SJCRH30 (cell line): ENCODE measurements around the gene IRF4. TPM values are rescaled to one million over a fixed set of nuclear protein-coding genes. Genes with fewer than 3 reads are reported as not detected.

Source experiments
- DNase-seq, 2 experiments: peaks; one replicate each; pipeline ENCODE4 v3.0.0-alpha.2; 2015 to 2020
- H3K27ac ChIP-seq: fragments of 250-450 bp; sonication (Bioruptor Pico); 2 replicates; pipeline ENCODE4 v1.5.1; 2020; ENCODE audit warnings: mild to moderate bottlenecking, moderate library complexity
- H3K27me3 ChIP-seq: fragments of 250-450 bp; sonication (Bioruptor Pico); 2 replicates; pipeline ENCODE4 v1.5.1; 2020; ENCODE audit warnings: mild to moderate bottlenecking, moderate library complexity
- H3K36me3 ChIP-seq: fragments of 250-450 bp; sonication (Bioruptor Pico); 2 replicates; pipeline ENCODE4 v1.5.1; 2020; ENCODE audit warnings: mild to moderate bottlenecking, moderate library complexity
- H3K4me1 ChIP-seq: fragments of 250-450 bp; sonication (Bioruptor Pico); 2 replicates; pipeline ENCODE4 v1.5.1; 2020; ENCODE audit warnings: mild to moderate bottlenecking, moderate library complexity
- H3K4me3 ChIP-seq: fragments of 250-450 bp; sonication (Bioruptor Pico); 2 replicates; pipeline ENCODE4 v1.5.1; 2020; ENCODE audit warnings: mild to moderate bottlenecking, moderate library complexity
- H3K9me3 ChIP-seq: fragments of 250-450 bp; sonication (Bioruptor Pico); replicated peaks from 2 replicates; pipeline ENCODE4 v1.5.1; 2020; ENCODE audit warnings: mild to moderate bottlenecking, moderate library complexity
- total RNA-seq: library from RNA; depleted of rRNA; stranded (reverse); fragments of >200 nt; shearing (Covaris generic); gene quantifications from 2 replicates; pipeline ENCODE4 v1.2.3, GENCODE V29; 2014; rRNA removed

Gene IRF4
- total RNA-seq, result 0.03 TPM in 1 of 2 replicates, not detected in the other

- no peaks in the 10 kb centered on the region for H3K9me3 ChIP-seq
- no peaks in the 10 kb centered on the region for H3K4me1 ChIP-seq
- H3K27me3 ChIP-seq, result no peaks in the 10 kb centered on the region
- H3K27ac ChIP-seq, result no peak within 1 kb of the TSS
- no peak for DNase-seq
- H3K36me3 ChIP-seq, result no peaks in the 10 kb centered on the region
- no peak within 1 kb of the TSS for H3K4me3 ChIP-seq
Observed at GRCh38 chr6:391559-392440, at the start of gene IRF4. Gene IRF4 (plus strand): TSS chr6:391752. CDS start chr6:393153, 1,401 bp downstream.

- Histone ChIP-seq H3K36me3 (no peaks in the 10 kb centered on the region), H3K27me3 (no peaks in the 10 kb centered on the region), H3K4me3 (no peak overlapping the region), H3K27ac (no peak overlapping the region), H3K9me3 (no peaks in the 10 kb centered on the region), H3K4me1 (no peaks in the 10 kb centered on the region)
- no peak for DNase-seq
Observed at GRCh38 chr6:341914-342831, 49.4 kb upstream of the IRF4 start.

GRCh38 chr6:342832-343179 is 48.7 kb upstream of the IRF4 start:
- H3K36me3 ChIP-seq, result no peaks in the 10 kb centered on the region
- H3K27ac ChIP-seq, result no peak overlapping the region
- no peaks in the 10 kb centered on the region for H3K9me3 ChIP-seq
- H3K27me3 ChIP-seq, result no peaks in the 10 kb centered on the region
- no peak for DNase-seq
- H3K4me3 ChIP-seq, result no peak overlapping the region
- H3K4me1 ChIP-seq, result no peaks in the 10 kb centered on the region

- Histone ChIP-seq H3K4me3 (no peak overlapping the region), H3K27ac (no peak overlapping the region), H3K27me3 (no peaks in the 10 kb centered on the region), H3K36me3 (no peaks in the 10 kb centered on the region), H3K4me1 (no peaks in the 10 kb centered on the region), H3K9me3 (no peaks in the 10 kb centered on the region)
- DNase-seq, result no peak
Observed at GRCh38 chr6:343226-343935, 48.2 kb upstream of the IRF4 start.

- Histone ChIP-seq H3K4me1 (no peaks in the 10 kb centered on the region), H3K27me3 (no peaks in the 10 kb centered on the region), H3K9me3 (no peaks in the 10 kb centered on the region), H3K36me3 (no peaks in the 10 kb centered on the region), H3K27ac (no peak overlapping the region), H3K4me3 (no peak overlapping the region)
- no peak for DNase-seq
Observed at GRCh38 chr6:343960-344815, 47.4 kb upstream of the IRF4 start.

GRCh38 chr6:344816-345340 is 46.7 kb upstream of the IRF4 start:
- Histone ChIP-seq H3K4me1 (no peaks in the 10 kb centered on the region), H3K9me3 (no peaks in the 10 kb centered on the region), H3K27ac (no peak overlapping the region), H3K36me3 (no peaks in the 10 kb centered on the region), H3K4me3 (no peak overlapping the region), H3K27me3 (no peaks in the 10 kb centered on the region)
- no peak for DNase-seq

GRCh38 chr6:345747-346385 is 45.7 kb upstream of the IRF4 start:
- no peaks in the 10 kb centered on the region for H3K9me3 ChIP-seq
- no peak for DNase-seq
- H3K27ac ChIP-seq, result no peak overlapping the region
- no peaks in the 10 kb centered on the region for H3K36me3 ChIP-seq
- no peak overlapping the region for H3K4me3 ChIP-seq
- no peaks in the 10 kb centered on the region for H3K4me1 ChIP-seq
- H3K27me3 ChIP-seq, result no peaks in the 10 kb centered on the region

- H3K4me3 ChIP-seq, result no peak overlapping the region
- no peak overlapping the region for H3K27ac ChIP-seq
- no peaks in the 10 kb centered on the region for H3K27me3 ChIP-seq
- H3K36me3 ChIP-seq, result no peaks in the 10 kb centered on the region
- H3K4me1 ChIP-seq, result no peaks in the 10 kb centered on the region
- DNase-seq, result no peak
- H3K9me3 ChIP-seq, result no peaks in the 10 kb centered on the region
Observed at GRCh38 chr6:346386-347030, 45.0 kb upstream of the IRF4 start.

GRCh38 chr6:347232-347631 is 44.3 kb upstream of the IRF4 start:
- Histone ChIP-seq H3K27me3 (no peaks in the 10 kb centered on the region), H3K4me3 (no peak overlapping the region), H3K36me3 (no peaks in the 10 kb centered on the region), H3K9me3 (no peaks in the 10 kb centered on the region), H3K27ac (no peak overlapping the region), H3K4me1 (no peaks in the 10 kb centered on the region)
- no peak for DNase-seq

- Histone ChIP-seq H3K27ac (no peak overlapping the region), H3K4me3 (no peak overlapping the region), H3K36me3 (no peaks in the 10 kb centered on the region), H3K27me3 (no peaks in the 10 kb centered on the region), H3K9me3 (no peaks in the 10 kb centered on the region), H3K4me1 (peaks cover 6% of the 10 kb centered on the region)
- no peak for DNase-seq
Observed at GRCh38 chr6:347951-348859, 43.3 kb upstream of the IRF4 start.

GRCh38 chr6:348860-349396 is 42.6 kb upstream of the IRF4 start:
- Histone ChIP-seq H3K36me3 (no peaks in the 10 kb centered on the region), H3K27me3 (no peaks in the 10 kb centered on the region), H3K4me3 (no peak overlapping the region), H3K27ac (no peak overlapping the region), H3K9me3 (no peaks in the 10 kb centered on the region), H3K4me1 (peaks cover 12% of the 10 kb centered on the region)
- no peak for DNase-seq

- H3K9me3 ChIP-seq, result no peaks in the 10 kb centered on the region
- H3K4me3 ChIP-seq, result no peak overlapping the region
- DNase-seq, result no peak
- no peak overlapping the region for H3K27ac ChIP-seq
- H3K4me1 ChIP-seq, result peaks cover 16% of the 10 kb centered on the region
- H3K27me3 ChIP-seq, result no peaks in the 10 kb centered on the region
- no peaks in the 10 kb centered on the region for H3K36me3 ChIP-seq
Observed at GRCh38 chr6:349491-349921, 42.0 kb upstream of the IRF4 start.
